Epidermal melanocyte (primary cell): ENCODE measurements around the gene FADS6.
"Not testable (repeated sequence)": the region's sequence is repeated elsewhere in the genome, so short reads cannot be mapped to it uniquely, and the experiment has no call there.

Source experiments
- DNase-seq: peaks from one replicate; pipeline ENCODE4 v3.0.0; 2011; ENCODE audit warnings: low spot score; ENCODE audit not compliant: insufficient read length

The FADS6 gene

DNA sequence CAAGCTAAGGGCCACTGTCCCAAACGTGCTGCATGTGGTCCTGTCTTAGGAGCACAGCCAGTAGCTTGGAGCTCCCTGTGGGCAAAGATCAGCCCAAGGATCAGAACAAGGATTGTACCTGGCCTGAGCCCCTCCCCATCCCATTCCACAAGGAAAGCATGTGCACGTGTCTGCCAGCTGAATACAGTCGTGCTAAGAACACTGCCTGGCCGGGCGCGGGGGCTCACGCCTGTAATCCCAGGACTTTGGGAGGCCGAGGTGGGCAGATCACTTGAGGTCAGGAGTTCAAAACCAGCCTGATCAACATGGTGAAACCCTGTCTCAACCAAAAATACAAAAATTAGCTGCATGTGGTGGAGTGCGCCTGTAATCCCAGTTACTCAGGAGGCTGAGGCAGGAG is 23.4 kb downstream of the FADS6 start:
- DNase-seq = not testable (repeated sequence)

DNA sequence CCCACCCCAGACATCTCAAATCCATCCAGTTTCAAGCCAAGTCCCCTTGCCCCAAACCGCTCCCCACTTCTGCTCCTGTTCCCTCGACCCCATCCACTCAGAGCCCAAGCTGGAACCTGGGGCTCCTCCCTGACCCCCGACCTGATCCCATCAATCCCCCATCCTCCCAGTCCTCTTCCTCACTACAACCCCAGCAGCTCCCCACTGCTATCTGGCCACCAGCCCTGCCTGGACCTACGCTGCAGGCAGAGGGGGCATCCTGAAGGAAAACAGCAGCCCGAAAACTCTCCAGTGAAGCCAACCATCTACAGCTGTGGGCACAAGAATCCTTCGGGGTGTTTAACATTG is 24.6 kb downstream of the FADS6 start:
- DNase-seq = no peak

DNA sequence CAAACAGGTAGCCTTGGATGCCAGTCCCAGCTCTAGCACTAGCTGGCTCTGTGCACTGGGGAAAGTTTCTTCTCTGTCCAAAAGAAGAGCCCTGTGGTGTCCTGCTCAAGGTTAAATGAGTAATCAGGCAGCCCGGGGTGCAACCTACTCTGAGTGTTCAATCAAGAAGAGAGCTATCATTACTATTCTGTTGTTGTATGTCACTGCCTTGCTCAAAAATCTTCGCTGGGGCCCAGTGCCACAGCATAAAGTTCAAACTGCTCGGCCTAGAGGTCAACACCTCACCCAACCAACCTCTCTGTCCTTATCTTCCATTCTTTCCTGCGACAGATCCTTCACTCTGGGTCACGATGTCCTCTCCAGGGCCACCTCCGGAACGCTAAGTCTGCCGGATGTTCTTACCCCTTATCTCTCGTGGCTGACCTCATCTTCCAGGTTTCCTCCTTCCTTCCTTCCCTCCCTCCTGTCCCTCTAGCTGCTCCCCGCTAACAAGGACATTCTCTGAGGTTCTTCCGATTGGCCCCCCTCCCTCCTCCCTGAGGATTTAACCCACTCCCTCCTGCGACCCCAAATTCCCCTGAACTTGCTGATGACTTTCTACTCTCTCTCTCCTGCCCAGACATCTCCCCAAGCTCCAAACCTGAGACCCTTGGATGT is 25.1 kb downstream of the FADS6 start:
- no peak for DNase-seq

DNA sequence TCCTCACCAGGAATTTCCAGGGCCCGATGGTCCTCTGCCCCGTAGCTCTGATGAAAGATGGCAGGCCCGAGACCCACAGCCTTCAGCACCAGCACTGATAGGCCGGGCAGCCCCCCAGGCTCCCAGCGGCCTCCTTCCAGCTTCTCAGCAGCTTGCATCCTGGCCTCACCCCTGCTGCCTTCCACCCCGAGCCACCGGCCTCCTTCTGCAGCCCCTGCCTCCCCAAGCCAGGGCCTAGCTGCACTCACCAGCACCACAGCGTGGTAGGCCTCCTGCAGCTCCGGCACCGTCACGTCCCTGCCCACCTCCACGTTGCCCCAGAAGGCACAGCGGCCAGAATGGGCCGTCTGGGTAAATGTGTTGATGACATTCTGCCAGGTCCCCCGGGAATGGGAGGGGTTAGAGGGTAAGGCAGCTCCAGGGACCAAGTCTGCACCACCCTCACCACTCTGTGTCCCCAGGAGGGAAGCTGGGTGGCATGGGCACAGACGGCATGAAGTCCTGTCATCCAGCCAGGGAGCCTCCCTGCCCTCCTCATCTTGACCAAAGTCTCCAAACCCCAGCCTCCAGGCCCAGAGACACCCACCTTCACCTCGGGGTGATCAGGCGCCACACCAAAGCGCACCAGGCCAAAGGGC is 27.1 kb downstream of the FADS6 start:
- DNase-seq = no peak

DNA sequence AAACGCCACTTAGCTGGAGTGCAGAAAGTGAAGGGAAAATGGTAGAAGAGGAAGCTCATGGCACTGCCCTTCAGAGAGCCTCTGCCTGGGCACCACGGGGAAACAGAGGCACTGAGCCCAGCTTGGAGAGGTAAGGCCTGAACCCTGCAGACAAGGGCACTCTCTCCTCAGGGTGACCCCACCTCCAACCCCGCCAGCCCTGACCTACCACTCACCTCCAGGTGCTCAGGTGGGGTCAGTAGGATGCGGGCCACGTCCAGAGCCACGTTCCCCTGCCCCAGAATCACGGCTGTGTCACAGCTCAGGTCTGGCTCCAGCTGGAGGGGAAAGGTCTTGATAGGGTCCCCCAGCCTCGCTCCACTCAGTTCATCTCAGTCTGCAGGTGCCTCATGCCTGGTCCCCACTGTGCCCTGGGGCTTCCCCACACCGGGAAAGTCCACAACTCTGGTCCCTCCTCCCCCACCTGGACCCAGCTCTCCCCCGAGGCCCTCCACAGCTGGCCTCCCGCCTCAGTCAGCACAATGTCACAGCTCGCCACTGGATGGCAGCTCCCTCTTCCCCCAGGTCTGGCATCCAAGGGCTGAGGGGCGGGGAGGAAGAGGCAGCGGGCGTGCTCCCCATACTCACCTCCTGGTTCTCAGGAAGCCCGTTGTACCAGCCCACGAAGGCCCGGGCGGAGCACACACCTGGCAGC is 27.8 kb downstream of the FADS6 start:
- no peak for DNase-seq

DNA sequence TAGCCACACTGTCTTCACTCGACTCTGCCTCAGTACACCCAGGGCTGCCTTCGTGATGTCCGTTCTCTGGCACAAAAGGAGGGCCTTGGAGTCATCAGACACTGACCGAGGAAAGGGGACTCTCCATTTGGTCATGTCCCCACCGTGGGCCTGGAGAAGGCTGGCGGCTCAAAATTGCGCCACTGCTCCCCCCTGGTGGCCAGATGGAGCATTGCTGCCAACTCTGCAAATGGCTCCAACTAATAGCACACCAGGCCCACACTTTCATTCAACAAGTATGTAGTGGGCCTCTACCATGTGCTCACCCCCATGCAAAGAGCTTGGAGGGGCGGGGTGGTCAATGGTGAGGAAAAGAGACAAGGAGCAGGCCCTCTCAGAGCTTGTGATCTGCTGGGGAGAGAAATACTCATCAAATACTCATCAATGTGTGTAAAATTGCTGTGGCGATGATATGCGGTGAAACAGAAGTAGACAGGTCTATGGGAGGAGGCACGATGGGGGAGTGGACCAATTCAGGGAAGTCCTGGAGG is 28.5 kb downstream of the FADS6 start:
- peak; percentile 97 for DNase-seq

DNA sequence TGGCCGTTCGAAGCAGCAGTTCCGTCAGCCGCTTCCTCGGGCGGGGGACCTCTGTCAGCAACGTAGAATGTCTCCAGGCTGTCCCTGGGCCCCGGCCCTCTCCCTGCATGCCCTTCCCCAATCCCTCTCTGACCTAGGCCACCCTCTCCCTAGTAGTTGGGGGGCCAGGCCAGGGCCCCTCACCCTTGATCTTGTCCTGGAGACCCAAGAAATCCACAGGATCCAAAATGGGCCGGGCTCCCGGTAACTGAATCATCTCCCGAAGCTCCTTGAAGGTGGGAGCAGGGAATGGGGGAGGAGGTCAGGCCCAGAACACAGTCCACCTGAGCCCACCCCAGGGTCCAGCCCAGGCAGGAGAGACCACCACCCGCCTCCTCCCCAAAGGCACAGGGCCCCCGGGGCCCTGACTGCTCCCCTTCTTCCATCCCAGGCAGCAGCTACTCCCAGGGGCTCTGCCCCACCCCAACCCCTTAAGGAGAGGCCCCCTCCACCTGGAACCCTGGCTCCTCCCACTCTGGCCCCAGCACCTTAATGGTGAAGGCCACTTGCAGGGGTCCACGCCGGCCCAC is 29.1 kb downstream of the FADS6 start:
- no peak for DNase-seq

DNA sequence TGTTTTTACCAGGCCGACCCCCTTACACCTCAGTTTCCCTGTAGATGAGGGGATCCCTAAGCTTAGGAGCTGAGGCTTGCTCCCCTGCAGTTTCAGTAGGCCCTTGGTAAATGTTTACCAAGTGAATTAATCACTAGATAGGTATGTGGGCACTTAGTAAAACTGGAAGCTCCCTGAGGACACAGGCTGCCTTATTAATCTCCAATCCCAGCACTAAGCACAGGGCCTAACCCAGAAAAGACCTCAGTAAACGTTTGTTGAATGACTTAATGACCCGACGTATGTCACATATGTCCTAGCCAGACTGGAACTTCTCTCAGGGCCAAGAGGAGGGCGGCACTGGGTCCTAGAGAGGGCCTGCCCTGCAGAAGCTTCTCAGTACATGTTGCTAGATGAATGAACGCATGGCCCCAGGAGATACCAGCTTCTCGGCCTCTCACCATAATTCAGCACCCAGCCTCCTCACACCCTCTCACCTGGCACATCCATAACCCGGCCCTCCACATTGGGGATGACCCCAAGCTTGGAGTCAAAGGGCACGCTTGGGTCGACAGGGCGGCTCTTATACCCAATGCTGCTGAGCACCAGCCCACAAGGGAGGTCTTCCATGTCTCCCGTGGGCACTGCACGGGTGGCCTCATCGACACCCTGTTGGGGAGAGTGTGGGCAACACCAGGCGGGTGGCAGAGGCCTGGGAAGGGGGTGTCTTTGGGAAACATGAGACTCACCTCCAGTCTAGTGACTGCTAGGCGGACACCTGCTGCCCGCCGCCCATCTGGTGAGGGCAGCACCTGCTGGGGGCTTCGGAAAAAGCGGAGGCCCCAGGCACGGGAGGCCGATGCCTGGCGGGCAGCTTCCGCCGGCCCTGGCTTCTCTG is 29.8 kb downstream of the FADS6 start:
- no peak for DNase-seq

DNA sequence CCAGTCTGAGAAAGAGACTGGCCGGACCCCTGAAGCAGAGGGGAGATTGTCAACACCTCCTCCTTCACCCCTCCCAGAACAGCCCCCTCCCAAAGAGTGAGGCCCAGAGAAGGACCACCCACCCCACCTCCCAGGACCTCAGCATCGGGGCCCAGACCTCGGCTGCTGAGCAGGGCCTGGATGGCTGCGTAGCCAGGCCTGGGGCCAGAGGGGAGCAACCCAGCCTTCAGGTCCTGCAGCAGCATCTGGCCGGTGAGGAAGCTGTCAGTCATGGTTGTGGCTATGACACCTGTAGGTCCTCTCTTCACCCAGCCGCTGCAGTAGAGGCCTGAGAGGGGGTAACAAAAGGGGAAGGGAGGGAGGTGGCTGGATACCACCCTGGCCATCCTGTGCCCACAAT is 30.5 kb downstream of the FADS6 start:
- DNase-seq = no peak

DNA sequence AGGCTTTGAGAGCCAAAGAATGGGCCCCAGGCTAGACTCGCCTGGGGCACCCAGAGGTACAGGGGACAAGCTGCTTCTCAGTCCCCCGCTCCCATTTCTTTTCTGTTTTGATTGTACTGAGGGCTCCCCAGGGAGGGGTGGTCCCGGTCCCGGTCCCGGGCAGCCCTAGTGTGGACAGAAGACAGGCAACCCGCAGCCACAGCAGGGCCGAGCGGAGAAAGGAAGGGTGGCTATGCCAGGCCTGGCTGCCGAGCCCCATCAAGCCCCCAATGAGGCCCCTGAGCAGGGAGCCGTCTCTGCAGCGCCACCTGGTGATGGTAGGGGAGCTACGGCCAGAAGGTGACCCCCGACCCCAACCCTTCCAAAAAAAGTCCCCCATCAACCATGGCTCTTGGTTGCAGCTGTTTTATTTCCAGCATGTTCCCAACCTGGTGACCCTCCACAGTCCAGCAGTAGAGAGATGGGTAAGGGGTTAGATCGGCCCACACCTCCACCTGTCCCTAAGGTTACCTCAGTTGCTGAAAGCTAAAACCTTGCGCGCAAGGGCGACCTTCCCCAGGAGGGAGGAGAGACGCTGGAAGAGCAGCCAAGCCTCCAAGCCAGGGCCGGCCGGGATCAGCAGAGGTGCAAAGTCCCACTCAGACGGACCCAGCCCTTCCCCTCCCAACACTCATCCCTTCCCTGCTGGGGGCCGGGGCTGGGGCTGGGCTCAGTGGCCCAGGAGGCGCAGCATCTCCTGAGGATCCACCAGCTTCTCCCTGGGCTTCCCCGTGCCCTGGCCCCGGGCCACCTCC is 31.1 kb downstream of the FADS6 start:
- DNase-seq = peak; percentile 79

DNA sequence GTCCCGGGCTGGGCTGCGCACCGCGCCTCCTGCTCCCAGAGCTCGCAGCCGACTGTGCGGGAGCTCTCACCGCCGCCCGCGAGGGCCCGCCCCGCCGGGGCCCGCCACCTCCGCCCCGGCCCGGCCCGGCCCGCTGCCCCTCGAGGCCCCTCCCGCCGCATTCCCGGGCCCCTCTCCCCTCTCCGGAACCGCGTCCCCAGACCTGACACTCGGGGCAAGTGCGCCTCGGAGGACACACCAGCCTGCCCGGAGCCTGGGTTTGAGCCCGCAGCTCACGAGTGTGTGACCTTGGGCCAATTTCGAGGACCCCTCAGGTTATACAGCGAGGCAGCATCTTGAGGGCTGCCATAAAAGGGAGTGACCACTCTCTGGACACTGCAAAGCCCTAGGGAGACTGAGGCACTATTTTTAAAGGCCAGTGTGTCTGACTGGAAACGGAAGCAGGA is 31.7 kb downstream of the FADS6 start:
- no peak for DNase-seq

DNA sequence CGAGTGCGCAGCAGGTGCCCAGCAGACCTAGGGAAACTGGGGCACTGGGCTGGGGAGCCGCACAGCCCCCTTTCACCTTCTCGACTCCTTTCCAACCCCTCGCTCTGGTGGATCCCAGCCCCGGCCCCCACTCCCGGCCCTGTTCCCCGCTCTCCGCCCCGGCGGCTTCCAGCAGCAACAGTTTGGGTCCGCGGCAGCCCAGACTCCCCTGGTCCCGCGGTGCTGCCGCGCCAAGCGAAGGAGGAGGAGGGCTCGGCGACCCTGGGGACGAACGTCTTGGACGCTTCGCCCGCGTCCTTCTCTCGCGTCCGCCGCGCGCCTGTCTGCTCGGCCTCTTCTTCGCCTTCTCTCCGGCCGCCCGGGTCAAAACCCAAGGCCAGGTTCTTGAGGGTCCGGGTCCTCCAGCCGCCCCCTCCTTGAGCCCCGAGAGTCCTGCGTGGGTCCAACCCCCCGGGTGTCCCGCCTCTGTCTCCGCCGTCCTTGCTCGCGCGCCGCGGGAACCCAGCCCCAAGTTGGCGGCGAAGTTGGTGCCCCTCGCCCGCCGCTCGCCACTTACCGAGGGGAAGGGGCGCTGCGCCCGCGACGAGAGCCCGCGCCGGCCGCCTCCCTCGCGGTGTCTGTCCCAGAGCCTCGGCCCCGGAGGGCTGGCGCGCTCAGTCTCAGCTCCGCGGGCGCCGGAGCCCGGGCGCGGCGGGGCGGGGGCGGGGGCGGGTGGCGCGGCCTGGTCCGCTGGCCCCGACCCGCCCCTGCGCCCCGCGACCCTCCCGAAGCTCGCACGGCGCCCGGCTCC is 32.4 kb downstream of the FADS6 start:
- no peak for DNase-seq

DNA sequence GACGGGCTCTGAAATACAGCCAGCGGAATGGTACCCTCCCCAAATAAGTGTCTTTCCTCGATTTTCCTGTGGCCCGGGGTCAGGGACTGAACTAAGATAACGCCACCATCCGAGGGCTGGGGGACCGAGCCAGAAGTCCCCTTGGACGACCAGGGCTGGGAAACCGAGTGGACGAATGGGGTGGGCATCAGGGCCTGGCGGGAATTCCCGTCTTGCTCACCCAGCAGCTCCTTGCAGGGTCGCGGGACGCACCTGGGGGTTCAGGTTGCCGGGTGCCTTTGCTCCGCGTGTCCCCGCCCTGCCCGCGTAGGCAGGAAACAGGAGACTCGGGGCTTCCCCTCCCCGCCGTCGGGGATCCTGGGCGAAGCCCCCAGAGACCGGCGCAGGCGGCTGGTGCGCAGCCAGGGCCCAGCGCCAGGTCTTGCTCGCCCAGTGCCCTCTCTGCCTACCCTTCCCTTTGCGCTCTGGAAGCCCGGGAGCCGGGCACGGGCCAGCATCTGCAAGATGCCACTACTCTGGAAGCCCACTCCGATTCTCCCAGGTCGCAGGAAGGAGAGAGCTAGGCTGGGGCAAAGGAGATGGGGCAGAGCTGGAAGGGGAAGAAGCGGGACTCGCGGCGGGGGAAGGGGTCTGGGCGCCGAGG is 33.1 kb downstream of the FADS6 start:
- DNase-seq = no peak

DNA sequence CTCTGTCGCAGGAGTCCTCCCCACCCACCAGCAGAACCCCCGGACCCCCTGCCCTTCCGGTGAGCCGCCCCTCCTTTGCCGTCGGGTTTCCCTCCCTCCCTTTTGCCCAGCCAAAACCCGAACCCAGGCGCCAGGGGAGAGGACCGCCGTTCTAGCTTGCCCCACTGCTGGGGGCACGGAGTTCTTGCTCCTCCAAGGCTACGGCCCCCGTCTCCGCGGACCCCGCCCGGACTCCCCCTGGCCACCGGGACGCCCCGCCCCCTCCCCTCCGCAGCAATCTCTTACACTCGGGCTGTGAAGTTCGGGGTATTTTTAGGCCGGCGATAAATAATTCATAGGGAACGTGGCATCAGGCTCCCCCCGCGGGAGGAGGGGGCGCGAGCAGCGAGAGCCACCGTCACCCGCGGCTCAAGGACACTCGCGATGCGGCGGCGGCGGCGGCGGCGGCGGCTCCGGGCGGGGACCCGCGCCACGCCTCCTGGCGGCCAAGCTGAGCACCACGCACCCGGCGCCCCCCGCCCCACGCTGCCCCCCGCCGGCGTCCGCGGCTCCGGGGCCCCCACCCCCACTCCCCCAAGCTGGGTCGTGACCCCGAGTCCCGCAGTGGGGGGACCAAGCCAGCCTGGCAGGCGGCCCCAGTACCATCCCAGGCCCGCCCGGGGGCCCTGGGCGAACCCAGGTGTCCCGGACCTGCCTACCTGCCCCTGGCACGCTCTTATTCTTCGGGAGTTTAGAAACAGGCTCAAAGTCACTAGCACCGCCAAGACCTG is 33.8 kb downstream of the FADS6 start, which contains the start of gene GRIN2C:
TSS of gene GRIN2C (minus strand) at position 427 of the 770 bp plus-strand sequence. CDS start 4,793 bp downstream, outside the sequence.
- no peak for DNase-seq

DNA sequence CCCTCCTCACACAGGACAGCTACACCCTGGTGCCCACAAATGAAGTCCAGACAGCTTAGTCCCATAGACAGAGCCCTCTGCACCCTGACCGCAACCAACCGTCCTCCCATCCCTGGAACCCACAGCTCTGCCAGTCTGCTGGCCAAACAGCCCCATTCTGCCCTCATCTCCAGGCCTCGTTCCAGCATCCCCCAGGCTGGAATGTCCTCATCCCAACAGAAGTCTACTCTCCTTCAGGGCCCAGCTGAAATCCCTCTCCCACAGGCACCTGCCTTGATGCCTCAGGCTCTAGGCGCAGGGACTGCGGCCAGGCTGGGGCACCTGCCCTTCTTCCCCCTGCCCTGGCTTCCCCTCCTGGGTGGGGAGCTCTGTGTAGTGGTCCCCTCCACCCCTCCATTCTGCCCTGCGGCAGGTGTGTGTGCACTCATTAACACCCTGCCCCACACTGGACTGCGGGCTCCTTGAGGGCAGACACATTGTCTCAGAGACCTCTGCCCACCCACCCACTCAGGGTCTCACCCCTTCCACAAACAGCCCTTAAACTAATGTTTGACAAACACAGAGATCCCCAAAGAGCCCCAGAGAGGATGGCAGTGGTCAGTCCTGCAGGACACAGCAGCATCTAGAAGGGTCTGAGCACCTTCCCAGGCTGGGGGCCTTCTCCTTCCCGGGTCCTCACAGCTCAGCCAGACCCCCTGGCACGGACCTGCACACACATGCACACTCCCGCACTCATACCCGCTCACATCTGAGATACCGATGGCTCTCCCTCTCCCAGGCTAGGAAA is 34.6 kb downstream of the FADS6 start:
- DNase-seq = no peak

DNA sequence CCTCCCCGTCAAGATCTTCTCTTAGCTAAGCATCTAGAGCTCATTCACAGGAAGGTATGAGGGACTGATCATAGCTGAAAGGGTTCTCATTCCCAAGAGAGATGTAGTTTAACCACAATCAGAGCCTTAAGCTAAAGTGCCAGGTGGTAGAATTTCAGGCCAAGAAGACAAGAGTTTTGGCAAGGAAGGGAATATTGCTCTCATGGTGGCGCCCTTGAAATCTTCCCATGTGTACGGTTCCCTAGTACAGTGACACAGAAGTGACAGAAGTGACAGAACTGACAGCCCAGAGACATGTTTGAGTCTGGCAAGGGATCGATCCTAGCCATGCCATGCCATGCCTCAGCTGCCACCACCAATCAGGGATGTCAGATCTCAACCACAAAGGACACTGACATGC is 36.2 kb downstream of the FADS6 start:
- DNase-seq = no peak

DNA sequence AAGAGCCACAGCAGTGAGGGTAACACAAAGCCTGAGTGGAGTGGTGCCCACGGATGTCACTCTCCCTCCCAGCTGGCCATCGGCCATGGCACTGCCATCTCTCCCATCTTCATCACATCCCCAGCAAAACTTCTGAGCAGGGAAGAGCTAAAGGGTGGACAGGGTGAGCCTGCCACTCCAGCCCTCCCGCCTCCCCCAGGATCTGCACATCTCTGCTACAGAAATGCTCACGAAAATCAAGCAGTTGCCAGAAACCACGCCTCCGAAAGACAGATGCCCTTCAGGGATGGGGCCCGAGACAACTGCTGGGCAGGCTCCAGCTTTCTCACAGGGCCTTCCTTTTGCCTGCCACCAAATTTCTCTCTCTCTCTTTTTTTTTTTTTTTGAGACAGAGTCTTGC is 37.3 kb downstream of the FADS6 start:
- no peak for DNase-seq
